Measurements from ENCODE around the gene SNX19.

Gene SNX19

GRCh38 chr11:130916238-130916855 is at the start of gene SNX19:
SNX19 (minus strand) TSS chr11:130916479; CDS start chr11:130915939, 540 bp downstream.
- H3K4me3 ChIP-seq (ENCODE audit: low read depth, low read length) = peak within 1 kb of the TSS; percentile 87
- peak; percentile 73 for DNase-seq (ENCODE audit: low read depth)
- in situ Hi-C loops (cut with HindIII; ENCODE audit: low sequenced_read_pairs) = no loop called here
- peak; percentile 89 for TF ChIP-seq CTCF (IDR thresholded peaks at IDR 0.05; ENCODE audit: low read depth, low read length, missing control alignments)

- in situ Hi-C loops (cut with HindIII; ENCODE audit: low sequenced_read_pairs) = no loop called here
- DNase-seq (ENCODE audit: low read depth) = no peak
- H3K4me3 ChIP-seq (ENCODE audit: low read depth, low read length) = no peak overlapping the region
- TF ChIP-seq CTCF (IDR thresholded peaks at IDR 0.05; ENCODE audit: low read depth, low read length, missing control alignments) = no peak
Measured at GRCh38 chr11:130964058-130964792, 47.9 kb upstream of the SNX19 start.

GRCh38 chr11:130947889-130948288 is 31.6 kb upstream of the SNX19 start:
- no peak overlapping the region for H3K4me3 ChIP-seq (ENCODE audit: low read depth, low read length)
- in situ Hi-C loops (cut with HindIII; ENCODE audit: low sequenced_read_pairs) = no loop called here
- no peak for TF ChIP-seq CTCF (IDR thresholded peaks at IDR 0.05; ENCODE audit: low read depth, low read length, missing control alignments)
- DNase-seq (ENCODE audit: low read depth) = no peak

GRCh38 chr11:130947481-130947880 is 31.2 kb upstream of the SNX19 start:
- no peak for DNase-seq (ENCODE audit: low read depth)
- in situ Hi-C loops (cut with HindIII; ENCODE audit: low sequenced_read_pairs) = no loop called here
- no peak for TF ChIP-seq CTCF (IDR thresholded peaks at IDR 0.05; ENCODE audit: low read depth, low read length, missing control alignments)

GRCh38 chr11:130947058-130947457 is 30.8 kb upstream of the SNX19 start:
- TF ChIP-seq CTCF (IDR thresholded peaks at IDR 0.05; ENCODE audit: low read depth, low read length, missing control alignments) = no peak
- in situ Hi-C loops (cut with HindIII; ENCODE audit: low sequenced_read_pairs) = no loop called here
- DNase-seq (ENCODE audit: low read depth) = no peak

More at GRCh38 chr11:130947481-130947880, 31.2 kb upstream of the SNX19 start:
- no peak overlapping the region for H3K4me3 ChIP-seq (ENCODE audit: low read depth, low read length)

GRCh38 chr11:130945896-130946295 is 29.6 kb upstream of the SNX19 start:
- in situ Hi-C loops (cut with HindIII; ENCODE audit: low sequenced_read_pairs) = no loop called here

More at GRCh38 chr11:130947058-130947457, 30.8 kb upstream of the SNX19 start:
- no peak overlapping the region for H3K4me3 ChIP-seq (ENCODE audit: low read depth, low read length)

More at GRCh38 chr11:130945896-130946295, 29.6 kb upstream of the SNX19 start:
- peak; percentile 32 for DNase-seq (ENCODE audit: low read depth)
- H3K4me3 ChIP-seq (ENCODE audit: low read depth, low read length) = no peak overlapping the region
- TF ChIP-seq CTCF (IDR thresholded peaks at IDR 0.05; ENCODE audit: low read depth, low read length, missing control alignments) = no peak
